Progenitor cell of endocrine pancreas (in vitro differentiated cells): ENCODE measurements around the gene SCN4B. TPM values are rescaled to one million over a fixed set of nuclear protein-coding genes. Genes with fewer than 3 reads are reported as not detected.

Experiments used
- DNase-seq: peaks from one replicate; pipeline ENCODE4 v3.0.0; 2021; ENCODE audit warnings: low spot score; ENCODE audit not compliant: unreplicated experiment
- H3K27ac Mint-ChIP-seq: 2 replicates; pipeline ENCODE4 v1.8.0; 2021; ENCODE audit warnings: mild to moderate bottlenecking, moderate library complexity, mixed read lengths
- H3K27me3 Mint-ChIP-seq: 2 replicates; pipeline ENCODE4 v1.8.0; 2021; ENCODE audit warnings: mixed read lengths
- H3K36me3 Mint-ChIP-seq: 2 replicates; pipeline ENCODE4 v1.8.0; 2022; ENCODE audit warnings: mixed read lengths; ENCODE audit not compliant: insufficient read depth
- H3K4me1 Mint-ChIP-seq: 2 replicates; pipeline ENCODE4 v1.8.0; 2021; ENCODE audit warnings: low read depth, mixed read lengths
- H3K4me3 Mint-ChIP-seq: 2 replicates; pipeline ENCODE4 v1.8.0; 2021; ENCODE audit warnings: low read depth, mild to moderate bottlenecking, moderate library complexity, mixed read lengths
- H3K9me3 Mint-ChIP-seq: 2 replicates; pipeline ENCODE4 v1.8.0; 2021; ENCODE audit warnings: low read depth, mixed read lengths
- total RNA-seq: library from RNA; stranded (reverse); gene quantifications from 2 replicates; pipeline ENCODE4 v1.2.1, GENCODE V29; 2021
- TF ChIP-seq, protein P1 (sequence below): fragments of 200-600 bp; sonication (generic); IDR thresholded peaks from one replicate; pipeline ENCODE4 v1.5.0; 2021; ENCODE audit warnings: antibody characterized with exemption, mild to moderate bottlenecking; ENCODE audit not compliant: unreplicated experiment

Gene SCN4B
- total RNA-seq, 1 donor from 2014 or later = not detected

DNA sequence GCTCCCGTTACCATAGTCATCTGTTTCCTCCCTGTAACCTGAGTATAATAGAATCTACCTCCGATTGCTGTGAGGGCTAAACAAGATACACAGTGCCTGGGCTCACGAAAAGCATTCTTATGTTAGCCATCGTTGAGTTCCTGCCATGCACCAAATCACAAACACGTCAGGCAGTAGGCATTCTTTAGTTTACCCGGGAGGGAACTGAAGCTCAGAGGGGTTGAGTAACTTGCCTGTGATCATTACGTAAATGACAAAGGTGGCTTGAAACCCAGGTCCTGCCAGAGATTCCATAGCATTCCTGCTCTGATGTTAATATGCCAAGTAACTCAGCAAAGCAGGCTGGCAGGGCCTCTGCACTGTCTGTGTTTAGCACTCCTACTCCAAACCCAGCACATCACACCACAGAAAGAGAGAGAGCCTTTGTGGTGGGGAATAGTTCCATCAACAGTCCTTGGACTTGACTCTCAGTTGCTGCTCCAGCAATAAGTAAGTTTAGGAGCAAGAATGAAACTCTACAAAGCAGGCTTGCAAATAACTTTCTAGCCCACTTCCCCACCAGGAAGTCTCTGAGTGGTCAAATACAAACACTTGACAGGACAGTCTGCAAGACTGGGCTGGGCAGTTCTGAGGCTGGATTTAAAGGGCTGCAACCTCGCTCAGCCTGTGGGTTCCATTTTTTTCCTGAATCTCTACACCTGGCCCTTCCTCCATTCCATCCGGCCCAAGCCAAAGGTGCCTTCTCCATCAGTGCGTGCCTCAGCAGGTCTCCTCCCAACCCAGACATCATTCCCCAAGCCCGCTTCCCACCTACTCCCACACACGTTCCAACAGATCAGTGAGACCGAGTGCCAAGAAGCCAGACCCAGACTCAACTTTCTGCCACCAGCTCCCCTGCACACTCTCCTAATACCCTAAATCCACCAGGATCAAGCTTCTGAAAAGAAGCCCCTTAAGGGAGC, 22.7 kb upstream of the SCN4B start:
- Mint-ChIP-seq H3K36me3 (no peaks in the 10 kb centered on the region), H3K4me1 (peaks cover 6% of the 10 kb centered on the region), H3K27ac (no peak overlapping the region), H3K4me3 (no peak overlapping the region), H3K9me3 (no peaks in the 10 kb centered on the region), H3K27me3 (peaks cover 71% of the 10 kb centered on the region)
- TF ChIP-seq, protein P1, sequence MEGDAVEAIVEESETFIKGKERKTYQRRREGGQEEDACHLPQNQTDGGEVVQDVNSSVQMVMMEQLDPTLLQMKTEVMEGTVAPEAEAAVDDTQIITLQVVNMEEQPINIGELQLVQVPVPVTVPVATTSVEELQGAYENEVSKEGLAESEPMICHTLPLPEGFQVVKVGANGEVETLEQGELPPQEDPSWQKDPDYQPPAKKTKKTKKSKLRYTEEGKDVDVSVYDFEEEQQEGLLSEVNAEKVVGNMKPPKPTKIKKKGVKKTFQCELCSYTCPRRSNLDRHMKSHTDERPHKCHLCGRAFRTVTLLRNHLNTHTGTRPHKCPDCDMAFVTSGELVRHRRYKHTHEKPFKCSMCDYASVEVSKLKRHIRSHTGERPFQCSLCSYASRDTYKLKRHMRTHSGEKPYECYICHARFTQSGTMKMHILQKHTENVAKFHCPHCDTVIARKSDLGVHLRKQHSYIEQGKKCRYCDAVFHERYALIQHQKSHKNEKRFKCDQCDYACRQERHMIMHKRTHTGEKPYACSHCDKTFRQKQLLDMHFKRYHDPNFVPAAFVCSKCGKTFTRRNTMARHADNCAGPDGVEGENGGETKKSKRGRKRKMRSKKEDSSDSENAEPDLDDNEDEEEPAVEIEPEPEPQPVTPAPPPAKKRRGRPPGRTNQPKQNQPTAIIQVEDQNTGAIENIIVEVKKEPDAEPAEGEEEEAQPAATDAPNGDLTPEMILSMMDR = no peak
- no peak for DNase-seq

DNA sequence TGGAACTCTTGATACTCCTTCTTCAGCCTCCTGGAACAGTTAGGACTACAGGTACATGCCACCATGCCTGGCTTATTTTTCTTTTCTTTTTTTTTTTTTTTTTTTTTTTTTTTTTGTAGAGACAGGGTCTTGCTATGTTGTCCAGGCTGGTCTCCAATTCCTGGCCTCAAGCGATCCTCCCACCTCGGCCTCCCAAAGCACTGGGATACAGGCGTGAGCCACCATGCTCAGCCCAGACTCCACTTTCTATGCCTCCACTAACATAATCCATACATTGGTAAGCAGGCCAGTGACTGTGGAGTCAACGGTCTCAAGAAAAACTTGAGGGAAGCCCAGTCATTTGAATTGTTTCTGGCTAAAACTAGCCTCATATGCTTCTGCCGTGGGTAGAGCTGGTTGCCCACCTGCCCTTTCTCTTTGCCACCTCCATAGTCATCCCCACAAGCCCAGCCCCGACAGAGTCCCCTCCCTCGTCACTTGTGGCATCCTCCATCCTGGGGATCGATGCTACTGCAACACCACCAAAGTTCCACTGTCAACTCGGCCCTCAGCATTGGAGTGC, 21.5 kb upstream of the SCN4B start:
- H3K9me3 Mint-ChIP-seq = no peaks in the 10 kb centered on the region
- H3K4me3 Mint-ChIP-seq = no peak overlapping the region
- no peaks in the 10 kb centered on the region for H3K36me3 Mint-ChIP-seq
- no peak overlapping the region for H3K27ac Mint-ChIP-seq
- H3K27me3 Mint-ChIP-seq = peaks cover 77% of the 10 kb centered on the region
- no peak for DNase-seq
- TF ChIP-seq, protein P1 = no peak
- H3K4me1 Mint-ChIP-seq = peaks cover 6% of the 10 kb centered on the region

DNA sequence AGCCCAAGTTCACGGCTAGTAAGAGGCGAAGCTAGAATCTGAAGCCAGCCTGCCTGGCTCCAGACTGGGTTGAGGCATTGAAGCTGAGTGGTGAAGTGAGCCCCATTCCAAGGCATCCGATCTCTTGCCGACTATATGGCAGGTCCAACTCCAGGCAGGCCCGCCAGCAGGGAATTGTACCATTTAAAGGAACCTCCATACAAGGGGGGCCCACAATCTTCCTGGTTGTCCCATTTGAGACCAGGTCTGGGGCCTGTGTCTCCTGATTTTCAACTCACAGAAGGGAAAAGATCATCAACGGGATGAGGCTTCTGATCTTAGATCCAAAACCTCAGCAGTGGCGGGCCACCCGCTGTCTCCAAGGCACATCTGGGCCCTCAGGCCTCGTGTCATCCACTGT, 19.7 kb upstream of the SCN4B start:
- no peaks in the 10 kb centered on the region for H3K9me3 Mint-ChIP-seq
- H3K27me3 Mint-ChIP-seq = peaks cover 94% of the 10 kb centered on the region
- no peak overlapping the region for H3K27ac Mint-ChIP-seq
- TF ChIP-seq, protein P1 = no peak
- no peaks in the 10 kb centered on the region for H3K36me3 Mint-ChIP-seq
- peaks cover 6% of the 10 kb centered on the region for H3K4me1 Mint-ChIP-seq
- DNase-seq = no peak
- no peak overlapping the region for H3K4me3 Mint-ChIP-seq

DNA sequence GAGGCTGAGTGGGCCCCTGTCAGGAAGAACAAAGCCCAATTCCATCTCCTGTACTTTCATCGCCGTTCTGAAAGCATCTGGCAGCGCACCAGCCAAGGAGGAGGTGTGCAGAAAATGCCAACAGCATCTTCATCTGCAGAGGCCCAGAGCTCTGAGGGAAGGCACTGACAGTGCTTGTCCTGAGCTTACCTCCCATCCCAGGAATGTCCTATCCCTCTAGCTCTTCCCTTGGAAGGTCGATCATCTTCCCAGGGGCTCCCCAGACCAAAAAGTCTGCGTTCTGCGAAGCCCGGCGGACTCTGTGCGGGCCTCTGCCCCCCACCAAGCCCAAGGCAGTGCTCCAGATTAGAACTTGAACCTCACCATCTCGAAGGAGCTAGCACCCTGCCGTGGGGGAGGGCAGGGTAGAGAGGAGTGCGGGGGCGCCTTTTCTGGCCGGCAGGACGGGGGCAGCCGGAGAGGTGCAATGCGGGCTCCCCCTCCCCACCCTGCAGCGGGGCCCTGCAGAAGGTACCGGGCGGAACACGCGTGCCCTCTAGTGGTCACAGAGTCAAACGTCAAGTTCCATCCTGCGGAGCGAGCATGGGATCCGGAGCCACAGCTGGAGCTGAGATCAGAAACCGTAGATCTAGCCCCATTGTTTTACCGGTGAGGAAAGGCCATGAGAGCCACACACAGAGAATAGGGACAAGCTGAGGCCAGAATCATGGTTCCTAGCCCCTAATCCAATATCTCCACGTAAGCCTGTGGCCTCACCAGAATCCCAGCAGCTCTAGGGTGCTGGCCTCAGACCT, 18.8 kb upstream of the SCN4B start:
- Mint-ChIP-seq H3K4me3 (no peak overlapping the region), H3K9me3 (no peaks in the 10 kb centered on the region)

More for the DNA sequence above, 18.8 kb upstream of the SCN4B start:
- TF ChIP-seq, protein P1 = peak; percentile 94
- Mint-ChIP-seq H3K27me3 (peaks cover 93% of the 10 kb centered on the region), H3K4me1 (peaks cover 6% of the 10 kb centered on the region), H3K36me3 (no peaks in the 10 kb centered on the region), H3K27ac (no peak overlapping the region)
- DNase-seq = peak; percentile 60
